Measurements from ENCODE around the gene TMEM244.
"Not testable (repeated sequence)": the region's sequence is repeated elsewhere in the genome, so short reads cannot be mapped to it uniquely, and the experiment has no call there.

Gene TMEM244

GRCh38 chr6:129817332-129817731, 43.8 kb downstream of the TMEM244 start:
- no peak for DNase-seq (ENCODE audit: low read depth in 1 of 2, low spot score in 1 of 2)

GRCh38 chr6:129812145-129812777, 48.9 kb downstream of the TMEM244 start:
- DNase-seq (ENCODE audit: low read depth in 1 of 2, low spot score in 1 of 2), result no peak

GRCh38 chr6:129807141-129807540, 54.0 kb downstream of the TMEM244 start:
- DNase-seq (ENCODE audit: low read depth in 1 of 2, low spot score in 1 of 2), result not testable (repeated sequence)

GRCh38 chr6:129802920-129803319, 58.2 kb downstream of the TMEM244 start:
- DNase-seq (ENCODE audit: low read depth in 1 of 2, low spot score in 1 of 2), result not testable (repeated sequence)

GRCh38 chr6:129801909-129802308, 59.2 kb downstream of the TMEM244 start:
- no peak for DNase-seq (ENCODE audit: low read depth in 1 of 2, low spot score in 1 of 2)

- DNase-seq (ENCODE audit: low read depth in 1 of 2, low spot score in 1 of 2), result no peak
Observed at GRCh38 chr6:129795261-129795660, 65.9 kb downstream of the TMEM244 start.

GRCh38 chr6:129793447-129793846, 67.7 kb downstream of the TMEM244 start:
- DNase-seq (ENCODE audit: low read depth in 1 of 2, low spot score in 1 of 2), result no peak

- DNase-seq (ENCODE audit: low read depth in 1 of 2, low spot score in 1 of 2), result no peak
Observed at GRCh38 chr6:129792049-129792448, 69.1 kb downstream of the TMEM244 start.

- no peak for DNase-seq (ENCODE audit: low read depth in 1 of 2, low spot score in 1 of 2)
Observed at GRCh38 chr6:129790785-129791184, 70.3 kb downstream of the TMEM244 start.

- DNase-seq (ENCODE audit: low read depth in 1 of 2, low spot score in 1 of 2), result no peak
Observed at GRCh38 chr6:129789974-129790373, 71.1 kb downstream of the TMEM244 start.

GRCh38 chr6:129787816-129788215, 73.3 kb downstream of the TMEM244 start:
- DNase-seq (ENCODE audit: low read depth in 1 of 2, low spot score in 1 of 2), result no peak

GRCh38 chr6:129786548-129786947, 74.6 kb downstream of the TMEM244 start:
- no peak for DNase-seq (ENCODE audit: low read depth in 1 of 2, low spot score in 1 of 2)

GRCh38 chr6:129785756-129786135, 75.4 kb downstream of the TMEM244 start:
- no peak for DNase-seq (ENCODE audit: low read depth in 1 of 2, low spot score in 1 of 2)

GRCh38 chr6:129785047-129785755, 75.9 kb downstream of the TMEM244 start:
- no peak for DNase-seq (ENCODE audit: low read depth in 1 of 2, low spot score in 1 of 2)

Measured in activated CD4-positive, alpha-beta T cell treated with anti-CD3 and anti-CD28 coated beads, Interleukin-2, amount 50 U/mL, for 24 hours (primary cell).